ENCODE measurements around the gene METTL2A. TPM values are rescaled to one million over a fixed set of nuclear protein-coding genes. Genes with fewer than 3 reads are reported as not detected.
"Not testable (repeated sequence)": the region's sequence is repeated elsewhere in the genome, so short reads cannot be mapped to it uniquely, and the experiment has no call there.

The METTL2A gene, protein sequence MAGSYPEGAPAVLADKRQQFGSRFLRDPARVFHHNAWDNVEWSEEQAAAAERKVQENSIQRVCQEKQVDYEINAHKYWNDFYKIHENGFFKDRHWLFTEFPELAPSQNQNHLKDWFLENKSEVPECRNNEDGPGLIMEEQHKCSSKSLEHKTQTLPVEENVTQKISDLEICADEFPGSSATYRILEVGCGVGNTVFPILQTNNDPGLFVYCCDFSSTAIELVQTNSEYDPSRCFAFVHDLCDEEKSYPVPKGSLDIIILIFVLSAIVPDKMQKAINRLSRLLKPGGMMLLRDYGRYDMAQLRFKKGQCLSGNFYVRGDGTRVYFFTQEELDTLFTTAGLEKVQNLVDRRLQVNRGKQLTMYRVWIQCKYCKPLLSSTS
- polyA plus RNA-seq (ENCODE audit: insufficient read length), result 24.1 TPM
- long read RNA-seq, donor 1, transcript METTL2A-201 (9 exons, 2,537 nt), result major isoform, 8 of 11 reads
- long read RNA-seq, donor 1, partial matches to known transcripts, result 0 of 11 reads
- long read RNA-seq, donor 1, other reads (novel, unspliced or antisense), result 0 of 11 reads
- long read RNA-seq, donor 2, transcript METTL2A-201 (9 exons, 2,537 nt), result major isoform, 6 of 9 reads
- long read RNA-seq, donor 2, partial matches to known transcripts, result 0 of 9 reads
- long read RNA-seq, donor 2, other reads (novel, unspliced or antisense), result 0 of 9 reads
- long read RNA-seq, donor 3, partial matches to known transcripts, result 0 of 6 reads
- long read RNA-seq, donor 3, other reads (novel, unspliced or antisense), result 0 of 6 reads
- long read RNA-seq, donor 4, result 0 reads
- long read RNA-seq, donor 5, transcript METTL2A-202 (8 exons, 1,556 nt), result minor isoform, 6 of 19 reads
- long read RNA-seq, donor 5, transcript METTL2A-201 (9 exons, 2,537 nt), result major isoform, 13 of 19 reads
- long read RNA-seq, donor 5, partial matches to known transcripts, result 0 of 19 reads
- long read RNA-seq, donor 5, other reads (novel, unspliced or antisense), result 0 of 19 reads
- long read RNA-seq, donor 6, transcript METTL2A-201 (9 exons, 2,537 nt), result major isoform, 9 of 13 reads
- long read RNA-seq, donor 6, partial matches to known transcripts, result 0 of 13 reads
- long read RNA-seq, donor 6, other reads (novel, unspliced or antisense), result 0 of 13 reads
- long read RNA-seq, donor 7, transcript METTL2A-201 (9 exons, 2,537 nt), result major isoform, 11 of 12 reads
- long read RNA-seq, donor 7, partial matches to known transcripts, result 0 of 12 reads
- long read RNA-seq, donor 7, other reads (novel, unspliced or antisense), result 0 of 12 reads
- long read RNA-seq, donor 8, partial matches to known transcripts, result 0 of 3 reads
- long read RNA-seq, donor 8, other reads (novel, unspliced or antisense), result 0 of 3 reads

DNA sequence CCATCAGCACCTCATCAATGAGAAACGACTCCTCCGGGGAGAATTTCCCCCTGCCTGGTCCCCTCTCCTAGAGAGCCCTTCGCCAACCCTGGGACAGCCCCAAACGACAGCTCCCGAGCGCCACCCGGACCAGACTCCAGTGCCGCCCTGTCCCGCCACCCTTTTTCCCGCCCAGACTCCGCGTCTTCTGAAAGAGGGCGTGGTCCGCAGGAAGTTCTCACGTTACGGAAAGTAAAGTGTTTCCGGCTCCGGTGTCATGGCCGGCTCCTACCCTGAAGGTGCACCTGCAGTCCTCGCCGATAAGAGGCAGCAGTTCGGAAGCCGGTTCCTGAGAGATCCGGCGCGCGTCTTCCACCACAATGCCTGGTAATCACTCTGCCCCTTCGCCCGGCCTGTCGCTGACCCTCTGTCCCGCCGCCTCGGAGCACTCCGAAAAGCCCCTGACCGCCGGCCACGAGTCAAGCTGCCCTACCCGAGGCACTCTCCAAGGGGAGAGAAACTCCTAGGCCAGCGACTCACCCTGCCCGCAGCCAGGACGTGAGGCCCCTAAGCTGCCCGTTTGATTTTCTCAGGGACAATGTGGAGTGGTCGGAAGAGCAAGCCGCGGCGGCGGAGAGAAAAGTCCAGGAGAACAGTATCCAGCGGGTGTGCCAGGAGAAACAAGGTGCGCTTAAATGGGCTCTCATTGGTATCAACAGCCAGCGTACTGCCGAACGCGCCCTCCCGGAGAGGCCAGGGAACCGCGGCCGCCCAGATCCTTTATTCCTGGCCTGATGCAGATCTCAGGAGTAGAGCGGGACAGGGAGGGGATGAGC lies at the start of gene METTL2A:
Gene METTL2A (plus strand): TSS at position 251 of the 815 bp plus-strand sequence. CDS start 6 bp downstream, at position 257.
- DNase-seq, result peak; percentile 81

DNA sequence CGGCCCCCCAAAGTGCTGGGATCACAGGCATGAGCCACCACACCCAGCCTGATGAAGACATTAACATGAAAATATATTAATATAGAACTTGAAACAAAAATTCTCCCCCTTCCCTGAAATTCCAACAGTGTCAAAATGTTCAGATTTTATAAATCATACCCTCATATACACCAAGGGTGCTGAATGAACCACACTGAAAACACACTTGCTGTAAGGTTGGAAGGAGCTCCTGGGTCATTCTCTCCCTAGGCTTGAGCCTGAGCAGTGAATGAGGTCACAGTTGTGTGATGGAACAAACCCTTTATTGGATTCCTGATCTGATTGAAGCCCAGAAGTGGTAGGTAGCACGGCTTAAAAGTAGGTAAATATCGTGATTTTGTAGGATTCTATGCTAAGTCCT lies 43.4 kb upstream of the METTL2A start, which contains the start of gene EFCAB3:
Gene EFCAB3 (plus strand): TSS at position 301 of the 400 bp plus-strand sequence. CDS start 2,427 bp downstream, outside the sequence.
- no peak for DNase-seq

DNA sequence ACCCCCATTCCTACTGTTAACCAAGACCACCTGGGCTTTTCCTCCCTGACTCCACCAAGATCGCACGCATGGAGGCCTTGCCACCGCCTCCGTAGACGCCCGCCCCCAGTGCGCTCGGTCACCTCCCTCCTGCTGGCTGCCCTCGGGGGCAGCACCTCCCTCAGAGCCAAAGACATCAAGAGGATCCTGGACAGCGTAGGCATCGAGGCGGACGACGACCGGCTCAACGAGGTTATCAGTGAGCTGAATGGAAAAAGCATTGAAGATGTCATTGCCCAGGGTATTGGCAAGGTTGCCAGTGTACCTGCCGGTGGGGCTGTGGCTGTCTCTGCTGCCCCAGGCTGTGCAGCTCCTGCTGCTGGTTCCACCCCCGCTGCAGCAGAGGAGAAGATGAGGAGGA lies 42.1 kb upstream of the METTL2A start:
- no peak for DNase-seq

- no peak for DNase-seq
Observed at GRCh38 chr17:62388856-62389255, 34.8 kb upstream of the METTL2A start.

DNA sequence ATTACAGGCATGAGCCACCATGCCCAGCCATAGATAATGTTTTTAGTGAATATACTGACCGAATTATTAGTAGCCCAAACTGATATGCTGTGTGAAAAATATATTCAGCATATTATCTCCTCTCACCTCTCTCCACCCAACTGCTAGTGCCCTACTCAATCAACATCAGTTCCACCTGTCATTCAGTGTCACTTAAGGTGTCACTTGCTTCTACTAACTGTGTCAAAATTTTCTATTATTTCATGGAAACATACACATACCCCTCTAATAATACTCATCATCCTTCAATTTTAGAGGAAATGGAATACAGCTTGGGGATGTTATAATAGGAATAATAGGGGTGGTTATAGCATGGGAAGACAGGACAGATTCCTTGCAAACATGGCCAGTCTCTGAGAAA lies 30.8 kb upstream of the METTL2A start:
- no peak for DNase-seq

DNA sequence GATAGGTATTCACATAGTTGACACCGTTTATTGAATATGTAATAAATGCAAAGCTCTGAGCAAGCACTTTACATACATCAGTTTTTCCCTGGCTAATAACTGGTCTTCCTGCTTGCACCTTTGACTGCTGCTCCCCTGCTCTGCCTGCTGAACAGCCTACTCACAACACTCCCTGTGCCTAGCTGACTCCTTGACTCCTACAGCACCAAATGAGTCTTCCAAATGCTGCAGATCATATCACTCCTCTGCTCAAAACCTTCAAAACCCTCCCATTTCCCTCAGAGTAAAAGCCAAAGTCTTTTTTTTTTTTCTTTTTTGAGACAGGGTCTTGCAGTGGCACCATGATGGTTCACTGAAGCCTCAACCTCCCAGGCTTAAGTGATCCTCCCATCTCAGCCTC lies 24.8 kb upstream of the METTL2A start:
- DNase-seq, result no peak

GRCh38 chr17:62405451-62405850 lies 18.2 kb upstream of the METTL2A start:
- no peak for DNase-seq

- not testable (repeated sequence) for DNase-seq
Observed at GRCh38 chr17:62413090-62413489, 10.6 kb upstream of the METTL2A start.

DNA sequence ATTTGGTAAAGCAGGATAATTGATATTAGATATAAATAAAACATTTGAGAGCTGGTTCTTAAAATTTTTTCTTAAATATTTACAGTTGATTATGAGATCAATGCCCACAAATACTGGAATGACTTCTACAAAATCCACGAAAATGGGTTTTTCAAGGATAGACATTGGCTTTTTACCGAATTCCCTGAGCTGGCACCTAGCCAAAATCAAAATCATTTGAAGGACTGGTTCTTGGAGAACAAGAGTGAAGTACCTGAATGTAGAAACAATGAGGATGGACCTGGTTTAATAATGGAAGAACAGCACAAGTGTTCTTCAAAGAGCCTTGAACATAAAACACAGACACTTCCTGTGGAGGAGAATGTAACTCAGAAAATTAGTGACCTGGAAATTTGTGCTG lies 2.5 kb downstream of the METTL2A start:
- DNase-seq, result not testable (repeated sequence)

- not testable (repeated sequence) for DNase-seq
Observed at GRCh38 chr17:62435251-62435650, 11.6 kb downstream of the METTL2A start.

DNA sequence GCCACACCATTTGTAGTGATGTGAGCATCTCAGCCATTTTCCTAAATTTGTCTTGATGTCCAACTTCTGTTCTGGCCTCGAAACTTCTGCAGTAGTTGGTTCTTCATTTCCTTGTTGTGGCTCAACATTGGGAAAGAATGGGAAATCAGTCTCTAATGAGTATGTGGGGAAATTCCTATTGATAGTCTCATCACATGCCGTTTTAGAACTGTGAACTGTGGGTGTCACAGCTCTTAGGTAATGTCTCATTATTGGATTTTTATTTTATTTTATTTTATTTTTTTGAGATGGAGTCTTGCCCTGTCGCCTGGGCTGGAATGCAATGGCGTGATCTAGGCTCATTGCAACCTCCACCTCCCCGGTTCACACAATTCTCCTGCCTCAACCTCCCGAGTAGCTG lies 17.5 kb downstream of the METTL2A start:
- not testable (repeated sequence) for DNase-seq

- DNase-seq, result no peak
Observed at GRCh38 chr17:62444063-62444462, 20.4 kb downstream of the METTL2A start.

DNA sequence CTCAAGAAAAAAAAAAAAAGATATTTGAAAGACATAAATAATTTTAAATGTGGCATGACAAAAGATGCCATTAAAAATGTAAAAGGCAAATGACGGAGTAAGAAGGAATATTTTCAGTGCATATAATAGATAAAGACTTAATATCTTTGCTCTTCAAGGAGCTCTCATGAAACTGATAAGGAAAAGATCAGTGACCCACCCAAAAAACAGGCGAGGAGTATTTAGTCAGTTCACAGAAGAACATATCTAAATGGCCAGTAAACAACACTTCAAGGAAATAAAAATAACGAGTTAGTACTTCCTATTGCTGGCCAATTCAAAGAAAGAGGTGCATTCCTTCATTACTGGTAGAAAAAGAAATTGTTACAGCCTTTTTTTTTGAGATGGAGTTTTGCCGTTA lies 22.1 kb downstream of the METTL2A start:
- not testable (repeated sequence) for DNase-seq

GRCh38 chr17:62452195-62452594 lies 28.5 kb downstream of the METTL2A start:
- DNase-seq, result not testable (repeated sequence)

DNA sequence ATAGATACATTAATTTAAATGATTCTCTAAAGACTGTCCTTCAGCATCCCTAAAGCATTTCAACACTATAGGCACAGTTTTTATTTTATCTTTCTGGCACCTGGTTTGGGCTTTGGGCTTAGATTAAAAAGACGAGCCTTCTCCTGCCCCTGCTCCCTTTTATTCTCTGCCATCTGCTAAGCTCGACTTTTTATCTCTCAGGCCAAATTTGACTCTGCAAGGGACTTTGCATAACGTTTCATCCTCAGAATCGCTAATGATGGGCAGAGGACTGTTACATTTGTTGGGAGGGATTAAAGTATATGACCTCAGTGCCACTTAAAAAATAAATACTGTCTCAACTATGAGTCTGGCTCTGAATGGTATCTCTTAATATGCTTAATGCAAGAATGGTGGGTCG lies 29.3 kb downstream of the METTL2A start:
- DNase-seq, result not testable (repeated sequence)

GRCh38 chr17:62453656-62454055 lies 30.0 kb downstream of the METTL2A start:
- DNase-seq, result not testable (repeated sequence)

DNA sequence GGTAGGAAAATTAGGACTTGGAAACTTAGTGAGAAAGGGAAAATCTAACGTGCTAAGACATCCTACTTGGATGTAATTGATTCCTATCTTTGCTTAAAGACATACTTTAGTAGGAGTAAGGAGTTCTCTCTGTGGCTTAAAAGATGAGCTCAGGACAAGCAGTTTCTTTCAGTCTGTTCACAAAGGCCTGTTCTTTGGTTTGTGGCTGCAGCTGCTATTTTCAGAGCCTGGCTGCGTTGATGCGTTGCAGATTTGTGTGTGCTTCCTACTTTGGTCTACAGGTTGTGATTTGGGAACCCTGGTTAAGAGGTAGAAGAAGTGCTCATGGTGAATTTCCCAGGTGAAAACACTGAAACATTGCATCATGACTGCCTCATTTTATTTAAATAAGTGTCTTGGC lies 30.4 kb downstream of the METTL2A start:
- DNase-seq, result not testable (repeated sequence)

- DNase-seq, result no peak
Observed at GRCh38 chr17:62456016-62456415, 32.3 kb downstream of the METTL2A start.

- not testable (repeated sequence) for DNase-seq
Observed at GRCh38 chr17:62458483-62458882, 34.8 kb downstream of the METTL2A start.

DNA sequence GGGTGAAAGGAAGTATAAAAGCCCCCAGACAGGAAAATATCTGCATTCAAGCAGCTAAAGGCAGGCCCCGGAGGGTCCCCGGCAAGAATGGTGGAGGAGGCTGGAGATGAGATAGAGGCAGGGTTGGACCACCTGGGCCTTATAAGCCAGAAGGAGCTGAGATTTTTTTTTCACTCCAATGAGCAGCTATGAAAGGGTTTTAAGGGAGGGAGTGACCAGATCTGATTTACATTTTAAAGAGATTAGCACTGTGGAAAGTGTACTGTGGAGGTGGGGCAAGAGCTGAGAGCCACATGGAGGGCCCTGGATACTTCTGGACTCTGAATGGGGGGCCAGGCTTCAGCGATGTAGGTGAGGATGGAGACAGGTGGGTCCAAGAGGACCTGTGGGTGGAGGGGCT lies 40.7 kb downstream of the METTL2A start:
- DNase-seq, result not testable (repeated sequence)

- not testable (repeated sequence) for DNase-seq
Observed at GRCh38 chr17:62465271-62465670, 41.6 kb downstream of the METTL2A start.

Data from left kidney (tissue), 8 donors.